RWPE2 (cell line): Measurements from ENCODE around the gene ASPHD1.

ENCODE experiments used
- ATAC-seq: fragments of 200-7000 bp; cut with Tn5 transposase; 3 replicates; pipeline ENCODE4 v1.9.1; 2021; ENCODE audit warnings: low read depth
- DNase-seq: peaks from one replicate; pipeline ENCODE4 v3.0.0-alpha.2; 2020; ENCODE audit warnings: low spot score
- H3K27ac ChIP-seq: fragments of 450-650 bp; 2 replicates; pipeline ENCODE4 v1.5.1; 2017; ENCODE audit warnings: mild to moderate bottlenecking; ENCODE audit not compliant: poor library complexity, severe bottlenecking
- H3K27me3 ChIP-seq: fragments of 250-450 bp; sonication (Bioruptor Pico); 2 replicates; pipeline ENCODE4 v1.5.1; 2021; ENCODE audit warnings: mild to moderate bottlenecking, moderate library complexity; ENCODE audit not compliant: insufficient read depth, poor library complexity, severe bottlenecking
- H3K36me3 ChIP-seq: fragments of 250-450 bp; sonication (Bioruptor Pico); 2 replicates; pipeline ENCODE4 v1.5.1; 2020; ENCODE audit warnings: low read depth, mild to moderate bottlenecking, moderate library complexity
- H3K4me1 ChIP-seq: fragments of 250-450 bp; sonication (Bioruptor Pico); 2 replicates; pipeline ENCODE4 v1.5.1; 2021; ENCODE audit warnings: mild to moderate bottlenecking, moderate library complexity; ENCODE audit not compliant: insufficient read depth, poor library complexity, severe bottlenecking
- H3K4me3 ChIP-seq: fragments of 250-450 bp; sonication (Bioruptor Pico); 2 replicates; pipeline ENCODE4 v1.5.1; 2021; ENCODE audit warnings: mild to moderate bottlenecking, moderate library complexity; ENCODE audit not compliant: severe bottlenecking
- H3K9me3 ChIP-seq: fragments of 250-450 bp; sonication (Bioruptor Pico); 2 replicates; pipeline ENCODE4 v1.5.1; 2021; ENCODE audit warnings: mild to moderate bottlenecking, moderate library complexity; ENCODE audit not compliant: severe bottlenecking
- TF ChIP-seq, protein P1 (sequence below): fragments of 450-650 bp; IDR thresholded peaks from one replicate; pipeline ENCODE4 v1.5.1; 2017; ENCODE audit warnings: mild to moderate bottlenecking, moderate library complexity; ENCODE audit not compliant: poor library complexity, severe bottlenecking

ASPHD1 gene

DNA sequence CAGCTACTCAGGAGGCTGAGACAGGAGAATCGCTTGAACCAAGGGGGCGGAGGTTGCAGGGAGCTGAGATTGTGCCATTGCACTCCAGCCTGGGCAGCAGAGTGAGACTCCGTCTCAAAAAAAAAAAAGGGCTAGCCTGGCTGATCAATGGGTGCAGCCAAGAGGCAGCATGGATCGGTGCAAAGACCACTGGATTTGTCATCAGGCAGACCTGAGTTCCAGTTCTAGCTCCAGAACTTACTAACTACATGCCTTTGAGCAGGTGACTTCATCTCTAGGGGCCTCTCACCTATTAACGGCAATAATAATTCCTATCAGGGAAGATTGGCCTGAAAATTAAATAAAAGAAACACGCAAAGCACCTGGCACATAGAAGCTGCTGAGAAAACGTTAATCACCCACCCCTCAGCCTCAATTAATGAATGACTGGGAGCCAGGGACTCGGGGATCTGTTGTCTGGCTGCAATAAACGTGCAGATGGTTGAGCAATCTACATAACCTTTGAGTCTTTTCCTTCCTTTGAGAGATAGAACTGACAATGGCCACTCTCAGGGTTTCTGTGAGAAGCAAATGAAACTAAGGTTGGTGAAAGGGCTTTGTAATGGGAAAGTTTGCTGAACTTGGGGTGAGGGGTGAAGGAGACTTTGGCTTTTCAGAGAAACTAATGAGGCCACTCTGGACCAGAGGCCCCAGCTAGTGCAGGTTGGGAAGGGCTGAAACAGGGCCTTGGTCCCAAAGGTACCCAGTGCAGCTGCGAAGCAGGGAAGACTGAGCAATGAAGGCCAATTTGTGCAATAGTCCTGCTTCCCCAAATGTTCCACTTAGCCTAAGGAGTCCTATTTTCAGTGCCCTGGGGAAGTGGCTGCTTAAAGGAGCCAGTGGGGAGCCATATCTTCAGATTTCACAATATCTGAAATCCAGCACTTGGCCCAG, 8.5 kb upstream of the ASPHD1 start:
- no peaks in the 10 kb centered on the region for H3K27me3 ChIP-seq
- H3K27ac ChIP-seq, result no peak overlapping the region
- ATAC-seq (no peak), DNase-seq (no peak)
- no peak overlapping the region for H3K4me3 ChIP-seq
- H3K9me3 ChIP-seq, result no peaks in the 10 kb centered on the region
- H3K4me1 ChIP-seq, result no peaks in the 10 kb centered on the region
- H3K36me3 ChIP-seq, result no peaks in the 10 kb centered on the region
- TF ChIP-seq, protein P1, sequence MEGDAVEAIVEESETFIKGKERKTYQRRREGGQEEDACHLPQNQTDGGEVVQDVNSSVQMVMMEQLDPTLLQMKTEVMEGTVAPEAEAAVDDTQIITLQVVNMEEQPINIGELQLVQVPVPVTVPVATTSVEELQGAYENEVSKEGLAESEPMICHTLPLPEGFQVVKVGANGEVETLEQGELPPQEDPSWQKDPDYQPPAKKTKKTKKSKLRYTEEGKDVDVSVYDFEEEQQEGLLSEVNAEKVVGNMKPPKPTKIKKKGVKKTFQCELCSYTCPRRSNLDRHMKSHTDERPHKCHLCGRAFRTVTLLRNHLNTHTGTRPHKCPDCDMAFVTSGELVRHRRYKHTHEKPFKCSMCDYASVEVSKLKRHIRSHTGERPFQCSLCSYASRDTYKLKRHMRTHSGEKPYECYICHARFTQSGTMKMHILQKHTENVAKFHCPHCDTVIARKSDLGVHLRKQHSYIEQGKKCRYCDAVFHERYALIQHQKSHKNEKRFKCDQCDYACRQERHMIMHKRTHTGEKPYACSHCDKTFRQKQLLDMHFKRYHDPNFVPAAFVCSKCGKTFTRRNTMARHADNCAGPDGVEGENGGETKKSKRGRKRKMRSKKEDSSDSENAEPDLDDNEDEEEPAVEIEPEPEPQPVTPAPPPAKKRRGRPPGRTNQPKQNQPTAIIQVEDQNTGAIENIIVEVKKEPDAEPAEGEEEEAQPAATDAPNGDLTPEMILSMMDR, result no peak

DNA sequence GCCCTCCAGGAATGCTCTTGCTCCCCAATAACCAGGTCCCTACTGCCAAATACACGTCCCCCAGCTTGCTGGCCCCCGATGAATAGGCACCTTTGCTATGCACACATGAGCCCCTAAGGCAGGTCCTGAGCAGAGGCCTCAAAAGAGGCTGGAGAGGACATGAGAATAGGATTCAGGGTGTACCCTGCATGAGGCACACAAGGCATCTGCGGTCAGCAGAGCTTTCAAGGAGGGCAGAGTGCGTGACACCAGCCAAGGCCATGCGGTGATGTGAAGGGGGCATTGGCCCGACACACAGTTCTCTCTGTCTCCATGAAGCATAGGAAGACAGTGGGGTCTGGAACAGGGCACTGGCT, 7.9 kb upstream of the ASPHD1 start:
- no peak for DNase-seq
- Histone ChIP-seq H3K9me3 (no peaks in the 10 kb centered on the region), H3K27ac (no peak overlapping the region), H3K36me3 (no peaks in the 10 kb centered on the region), H3K4me3 (no peak overlapping the region), H3K27me3 (no peaks in the 10 kb centered on the region), H3K4me1 (no peaks in the 10 kb centered on the region)
- no peak for ATAC-seq
- TF ChIP-seq, protein P1, result no peak

DNA sequence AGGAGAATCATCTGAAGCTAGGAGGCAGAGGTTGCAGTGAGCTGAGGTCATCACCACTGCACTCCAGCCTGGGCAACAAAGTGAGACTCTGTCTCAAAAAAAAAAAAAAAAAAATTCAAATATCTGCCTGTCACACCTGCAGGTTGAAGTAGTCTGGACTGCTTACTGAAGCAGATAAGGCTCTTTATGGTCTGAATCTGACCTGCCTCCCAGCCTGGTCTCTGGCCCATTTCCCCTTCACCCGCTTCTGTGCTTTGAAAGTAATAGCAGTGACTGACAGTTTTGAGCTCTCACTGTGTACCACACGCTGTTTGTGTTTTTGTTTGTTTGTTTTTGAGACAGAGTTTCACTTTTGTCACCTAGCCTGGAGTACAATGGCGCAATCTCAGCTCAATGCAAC, 6.7 kb upstream of the ASPHD1 start:
- no peaks in the 10 kb centered on the region for H3K36me3 ChIP-seq
- H3K4me3 ChIP-seq, result no peak overlapping the region
- TF ChIP-seq, protein P1, result no peak
- H3K9me3 ChIP-seq, result no peaks in the 10 kb centered on the region
- no peaks in the 10 kb centered on the region for H3K27me3 ChIP-seq
- ATAC-seq (no peak), DNase-seq (no peak)
- no peaks in the 10 kb centered on the region for H3K4me1 ChIP-seq
- no peak overlapping the region for H3K27ac ChIP-seq

DNA sequence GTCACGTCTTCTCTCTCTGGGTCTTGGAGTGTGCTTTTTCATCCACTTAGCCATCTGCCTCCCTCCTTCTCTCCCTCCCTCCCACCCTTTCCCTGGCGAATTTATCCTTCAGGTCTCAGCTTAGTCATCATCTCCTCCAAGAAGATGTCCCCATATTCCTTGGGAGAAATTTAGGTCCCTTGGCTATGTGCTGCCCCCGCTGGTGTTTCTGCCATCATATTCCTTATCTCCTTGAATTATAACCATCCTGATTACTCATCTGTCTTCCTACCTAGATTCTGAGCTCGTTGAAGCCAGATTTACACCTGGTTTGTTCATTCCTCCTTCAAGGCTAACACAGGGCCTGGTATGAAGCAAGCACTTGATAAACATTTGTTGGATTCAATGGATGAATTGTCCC, 5.9 kb upstream of the ASPHD1 start:
- TF ChIP-seq, protein P1, result no peak
- H3K36me3 ChIP-seq, result no peaks in the 10 kb centered on the region
- no peaks in the 10 kb centered on the region for H3K4me1 ChIP-seq
- H3K27me3 ChIP-seq, result no peaks in the 10 kb centered on the region
- H3K9me3 ChIP-seq, result no peaks in the 10 kb centered on the region
- H3K4me3 ChIP-seq, result no peak overlapping the region
- DNase-seq, result no peak
- no peak for ATAC-seq
- no peak overlapping the region for H3K27ac ChIP-seq

DNA sequence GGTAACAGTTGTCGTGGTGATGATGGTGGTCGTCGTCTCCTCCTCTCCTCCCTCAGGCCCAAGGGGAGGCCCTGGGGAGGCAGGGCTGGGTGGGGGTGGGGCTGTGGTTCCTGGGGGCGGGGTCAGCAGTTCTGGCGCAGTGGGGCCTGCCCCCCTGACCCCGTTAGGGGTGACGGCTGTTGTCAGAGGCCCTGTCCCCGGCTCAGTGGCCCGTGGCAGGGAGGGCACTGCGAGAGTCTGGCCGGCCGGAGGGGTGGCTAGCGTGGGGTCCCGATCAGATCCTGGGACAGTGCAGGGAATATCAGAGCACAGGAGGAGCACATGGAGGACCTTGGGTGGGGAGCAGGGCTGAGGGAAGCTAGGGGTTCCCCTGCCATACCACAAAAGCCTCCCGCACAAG, 3.4 kb upstream of the ASPHD1 start:
- H3K27ac ChIP-seq, result no peak overlapping the region
- TF ChIP-seq, protein P1, result no peak
- H3K4me3 ChIP-seq, result no peak overlapping the region
- H3K27me3 ChIP-seq, result no peaks in the 10 kb centered on the region
- H3K9me3 ChIP-seq, result no peaks in the 10 kb centered on the region
- no peaks in the 10 kb centered on the region for H3K4me1 ChIP-seq
- ATAC-seq, result no peak
- no peaks in the 10 kb centered on the region for H3K36me3 ChIP-seq
- DNase-seq, result no peak
